ENCODE data around the gene SLAMF1.

The SLAMF1 gene

DNA sequence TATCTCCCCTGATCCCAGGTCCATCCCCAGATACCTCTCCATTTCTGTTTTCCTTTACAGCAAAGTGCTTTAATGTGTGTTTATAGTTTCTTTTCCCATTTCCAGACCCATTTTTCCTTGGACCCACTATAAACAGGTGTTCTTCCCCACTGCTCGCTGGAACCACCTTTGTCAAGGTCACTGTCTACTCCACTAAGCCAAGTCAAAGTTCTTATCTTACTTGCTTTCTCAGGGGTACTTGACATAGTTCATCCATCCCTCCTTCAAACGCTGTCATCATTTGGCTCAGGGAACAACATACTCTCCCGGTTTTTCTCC, 8.3 kb downstream of the SLAMF1 start:
- DNase-seq, result no peak

GRCh38 chr1:160637821-160638539, 8.9 kb downstream of the SLAMF1 start:
- peak; percentile 62 for DNase-seq

GRCh38 chr1:160637065-160637464, 9.8 kb downstream of the SLAMF1 start:
- DNase-seq, result no peak

- DNase-seq, result no peak
These were observed 10.3 kb downstream of the SLAMF1 start for GRCh38 chr1:160636547-160636946.

- DNase-seq, result no peak
These were observed 10.8 kb downstream of the SLAMF1 start for GRCh38 chr1:160636076-160636475.

- no peak for DNase-seq
These were observed 12.0 kb downstream of the SLAMF1 start for GRCh38 chr1:160634543-160635491.

- DNase-seq, result no peak
These were observed 13.4 kb downstream of the SLAMF1 start for GRCh38 chr1:160633330-160633903.

GRCh38 chr1:160631983-160632625, 14.7 kb downstream of the SLAMF1 start:
- no peak for DNase-seq

GRCh38 chr1:160630523-160631451, 16.1 kb downstream of the SLAMF1 start:
- no peak for DNase-seq

GRCh38 chr1:160629286-160630210, 17.3 kb downstream of the SLAMF1 start:
- DNase-seq, result peak; percentile 84

DNA sequence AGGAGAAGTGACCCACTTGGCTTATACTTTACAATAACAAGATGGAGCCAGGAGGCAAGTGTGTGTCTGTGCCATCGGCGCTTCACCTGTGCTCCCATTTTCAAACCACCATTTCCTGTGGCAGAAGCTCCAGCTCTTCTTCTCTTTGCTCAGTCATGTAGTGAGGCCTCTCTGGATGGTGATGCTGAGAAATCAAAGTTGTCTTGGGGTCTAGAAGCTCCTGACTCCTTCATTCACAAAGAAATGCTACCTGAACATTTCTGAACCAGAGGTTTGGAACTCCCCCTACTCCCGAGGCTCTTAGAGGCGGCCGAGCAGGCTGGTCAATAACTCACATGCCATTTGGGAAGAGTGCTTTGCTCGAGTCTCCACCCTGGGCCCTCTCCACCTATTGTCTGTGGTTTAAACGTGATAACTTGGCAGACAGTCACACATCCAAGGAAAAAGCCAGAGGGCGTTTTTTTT, 18.0 kb downstream of the SLAMF1 start:
- peak; percentile 65 for DNase-seq

DNA sequence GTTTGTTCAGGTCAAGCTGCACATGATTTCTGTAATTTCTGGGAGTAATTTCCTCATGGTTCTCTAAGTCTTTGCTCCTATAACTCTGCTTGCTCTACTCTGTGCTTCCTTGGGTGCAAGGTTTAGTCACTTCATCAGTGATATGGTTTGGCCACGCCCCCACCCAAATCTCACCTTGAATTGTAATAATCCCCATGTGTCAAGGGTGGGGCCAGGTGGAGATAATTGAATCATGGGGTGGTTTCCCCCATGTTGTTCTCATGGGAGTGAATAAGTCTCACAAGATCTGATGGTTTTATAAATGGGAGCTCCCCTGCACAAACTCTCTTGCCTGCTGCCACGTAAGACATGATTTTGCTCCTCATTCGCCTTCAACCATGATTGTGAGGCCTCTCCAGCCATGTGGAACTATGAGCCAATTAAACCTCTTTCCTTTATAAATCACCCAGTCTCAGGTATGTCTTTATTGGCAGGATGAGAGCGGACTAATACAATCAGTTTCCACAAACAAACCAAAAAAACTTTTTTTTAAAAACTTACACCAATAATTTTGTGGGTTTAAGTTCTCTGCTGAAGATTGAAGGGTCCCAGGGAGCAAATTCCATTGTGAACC, 19.1 kb downstream of the SLAMF1 start:
- peak; percentile 69 for DNase-seq

DNA sequence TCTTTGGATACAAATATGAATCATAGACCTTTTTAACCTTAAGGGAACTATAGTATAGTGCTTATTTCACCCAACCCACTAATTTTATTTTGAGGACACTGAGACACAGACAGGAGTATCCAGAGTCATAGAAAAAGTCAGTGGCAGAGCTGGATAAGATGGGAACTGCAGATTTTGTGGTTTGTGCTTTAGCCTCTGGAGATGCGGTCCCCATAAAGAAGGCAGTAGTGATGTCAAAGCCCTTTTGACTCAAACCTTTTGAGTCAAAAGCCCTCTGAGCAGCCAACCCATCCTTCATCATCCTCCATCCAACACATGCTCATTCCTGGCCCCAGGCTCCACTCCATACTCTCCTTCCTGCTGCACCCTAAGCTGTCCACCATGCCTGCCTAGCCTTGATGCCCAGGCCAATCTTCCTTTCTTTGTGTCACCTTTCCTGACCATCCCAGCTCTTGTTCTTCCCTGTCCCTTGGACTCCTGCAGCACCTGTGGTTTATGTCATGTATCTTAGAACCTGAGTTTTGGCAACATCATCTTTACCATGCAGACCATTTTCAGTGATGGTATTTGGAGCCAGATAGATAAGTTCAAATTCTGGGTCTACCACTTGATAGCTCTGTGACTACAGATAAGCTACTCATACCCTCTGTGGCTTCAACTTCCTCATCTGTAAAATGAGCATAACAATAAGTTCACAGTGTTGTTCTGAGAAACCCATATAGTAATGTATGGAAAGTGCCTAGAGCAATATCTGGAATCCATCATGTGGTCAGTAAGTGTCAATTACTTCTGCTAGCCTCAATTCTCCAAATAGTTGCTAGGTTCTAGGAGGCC, 20.1 kb downstream of the SLAMF1 start:
- no peak for DNase-seq

- DNase-seq, result peak; percentile 78
These were observed 20.9 kb downstream of the SLAMF1 start for GRCh38 chr1:160625725-160626498.

- DNase-seq, result no peak
These were observed 21.5 kb downstream of the SLAMF1 start for GRCh38 chr1:160625321-160625720.

GRCh38 chr1:160624464-160624863, 22.4 kb downstream of the SLAMF1 start:
- no peak for DNase-seq

DNA sequence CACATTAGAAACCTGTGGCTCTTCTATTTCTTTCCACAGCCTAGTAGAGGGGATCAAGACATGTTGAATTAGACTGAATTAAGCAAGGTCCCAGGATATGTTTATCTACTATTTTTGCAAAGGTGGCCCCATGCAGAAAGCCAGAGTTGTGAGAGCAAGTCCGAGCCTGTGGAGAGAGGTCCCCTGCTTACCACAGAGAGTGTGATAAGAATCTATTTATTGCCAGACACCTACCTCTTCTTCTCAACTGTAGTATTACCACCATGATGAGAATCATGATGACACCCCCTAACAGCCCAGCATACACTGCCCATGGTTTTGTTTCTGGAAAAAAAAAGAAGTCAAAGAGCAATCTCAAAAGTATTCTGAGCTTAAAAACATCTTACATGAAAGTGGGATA, 23.0 kb downstream of the SLAMF1 start:
- DNase-seq, result no peak

- DNase-seq, result peak; percentile 50
These were observed 23.6 kb downstream of the SLAMF1 start for GRCh38 chr1:160623227-160623633.
